ENCODE results near the gene PRPF19.

- no peak for TF ChIP-seq ZNF274 (IDR thresholded peaks at IDR 0.05; ENCODE audit: low read depth, low read length)
- TF ChIP-seq YY1 (IDR thresholded peaks at IDR 0.05; ENCODE audit: insufficient read depth, insufficient read length), result no peak
- no peak for TF ChIP-seq SUZ12 (IDR thresholded peaks at IDR 0.05; ENCODE audit: extremely low read depth, insufficient read depth, insufficient read length)
Measured at GRCh38 chr11:60951904-60952741, 45.7 kb upstream of the PRPF19 start, which contains the start of gene SLC15A3.

Measured in NT2/D1 (cell line).